GM18873 (cell line): Measurements from ENCODE around the gene RHNO1.
A peak's percentile ranks its signal among the peaks of the same experiment; 100 is the strongest.
"Not testable (repeated sequence)": the region's sequence is repeated elsewhere in the genome, so short reads cannot be mapped to it uniquely, and the experiment has no call there.

Source experiments
- ATAC-seq: cut with Tn5 transposase; IDR thresholded peaks from one replicate; pipeline ENCODE4 v1.9.1; 2021; ENCODE audit warnings: mild to moderate bottlenecking, moderate library complexity, moderate number of reproducible peaks; ENCODE audit not compliant: unreplicated experiment, low FRiP score

RHNO1 gene

GRCh38 chr12:2858334-2858733 lies 18.7 kb upstream of the RHNO1 start:
- no peak for ATAC-seq

DNA sequence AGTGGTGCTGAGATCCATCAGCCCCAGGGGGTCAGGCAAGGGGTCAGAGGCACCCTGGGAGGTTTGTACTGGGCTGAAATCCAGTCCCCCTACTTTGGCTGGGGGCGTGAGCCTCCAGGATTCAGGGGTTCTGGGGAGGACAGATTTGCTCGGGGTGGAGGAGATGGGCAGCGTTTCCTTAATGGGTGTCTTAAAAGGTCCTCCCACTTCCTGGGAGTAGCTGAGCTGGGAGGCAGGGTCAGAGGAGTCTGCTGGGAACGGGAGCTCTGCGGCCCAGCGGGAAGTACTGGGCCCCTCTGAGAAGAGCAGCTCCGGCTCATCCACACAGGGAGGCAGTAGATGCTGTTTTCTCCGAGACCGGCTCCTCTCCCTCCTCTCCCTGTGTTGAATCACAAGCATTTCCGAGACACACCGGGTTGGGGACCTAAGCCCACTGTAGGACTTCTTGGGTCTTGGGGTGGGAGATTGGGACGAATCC lies 18.0 kb upstream of the RHNO1 start:
- ATAC-seq: no peak

DNA sequence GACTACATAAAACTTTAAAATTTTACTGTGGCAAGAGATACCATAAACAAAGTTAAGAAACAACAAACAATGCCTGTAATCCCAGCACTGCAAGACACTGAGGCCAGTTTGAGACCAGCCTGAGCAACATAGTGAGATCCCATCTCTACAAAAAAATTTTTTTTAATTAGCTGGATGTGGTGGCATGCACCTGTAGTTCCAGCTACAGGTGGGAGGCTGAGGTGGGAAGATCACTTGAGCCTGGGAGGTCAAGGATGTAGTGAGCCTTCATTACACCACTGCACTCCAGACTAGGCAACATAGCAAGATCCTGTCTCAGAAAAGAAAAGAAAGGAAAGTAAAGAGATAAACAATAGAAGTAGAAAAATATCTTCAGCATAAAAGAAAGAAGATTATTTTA lies 16.9 kb upstream of the RHNO1 start:
- no peak for ATAC-seq

DNA sequence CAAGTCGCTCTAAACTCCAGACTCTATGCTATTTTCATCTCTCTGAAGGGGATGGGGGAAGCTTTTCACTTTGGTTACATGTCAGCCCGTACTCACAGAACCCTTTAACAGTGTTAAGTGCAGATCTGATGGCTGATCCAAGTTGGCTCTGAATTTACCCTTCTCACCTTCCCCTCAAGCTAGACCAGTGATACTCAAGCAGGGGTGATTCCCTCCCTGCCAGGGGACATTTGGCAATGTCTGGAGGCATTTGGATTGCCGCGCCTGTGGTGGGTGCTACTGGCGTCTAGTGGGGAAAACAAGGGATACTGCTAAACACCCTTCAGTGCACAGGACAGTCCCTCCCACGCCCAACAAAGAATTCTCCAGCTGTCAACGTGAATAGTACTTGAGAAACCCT lies 14.1 kb upstream of the RHNO1 start:
- ATAC-seq: no peak

DNA sequence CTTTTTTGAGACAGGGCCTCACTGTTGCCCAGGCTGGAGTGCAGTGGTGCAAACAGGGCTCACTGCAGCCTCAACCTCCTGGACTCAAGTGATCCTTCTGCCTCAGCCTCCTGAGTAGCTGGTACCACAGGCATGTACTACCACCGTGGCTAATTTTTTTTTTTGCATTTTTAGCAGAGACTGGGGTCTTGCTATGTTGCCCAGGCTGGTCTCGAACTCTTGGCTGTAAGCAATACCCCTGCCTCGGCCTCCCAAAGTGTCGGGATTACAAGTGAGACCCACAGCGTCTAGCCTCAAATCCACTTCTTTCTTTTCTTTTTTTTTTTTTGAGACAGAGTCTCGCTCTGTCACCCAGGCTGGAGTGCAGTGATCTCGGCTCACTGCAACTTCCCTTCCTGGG lies 13.6 kb upstream of the RHNO1 start:
- not testable (repeated sequence) for ATAC-seq

DNA sequence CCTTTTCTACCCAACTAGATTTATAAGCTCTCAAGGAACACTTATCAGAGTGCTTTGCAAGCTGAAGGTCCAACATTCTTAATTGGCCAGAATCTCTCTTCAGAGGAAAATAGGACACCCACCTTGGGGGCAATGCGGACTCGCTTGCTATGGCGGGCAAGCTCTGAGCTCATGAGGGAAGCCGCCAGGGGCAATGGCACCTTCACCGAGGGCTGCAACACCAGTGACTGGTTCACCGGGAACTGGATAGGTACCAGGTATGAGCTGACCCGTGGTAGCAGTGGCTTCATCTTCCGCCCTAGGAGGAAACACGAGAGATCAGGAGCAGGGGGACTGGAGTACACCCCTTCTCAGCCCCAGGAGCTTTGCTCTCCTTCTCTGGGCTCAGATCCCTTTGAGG lies 12.8 kb upstream of the RHNO1 start:
- no peak for ATAC-seq

DNA sequence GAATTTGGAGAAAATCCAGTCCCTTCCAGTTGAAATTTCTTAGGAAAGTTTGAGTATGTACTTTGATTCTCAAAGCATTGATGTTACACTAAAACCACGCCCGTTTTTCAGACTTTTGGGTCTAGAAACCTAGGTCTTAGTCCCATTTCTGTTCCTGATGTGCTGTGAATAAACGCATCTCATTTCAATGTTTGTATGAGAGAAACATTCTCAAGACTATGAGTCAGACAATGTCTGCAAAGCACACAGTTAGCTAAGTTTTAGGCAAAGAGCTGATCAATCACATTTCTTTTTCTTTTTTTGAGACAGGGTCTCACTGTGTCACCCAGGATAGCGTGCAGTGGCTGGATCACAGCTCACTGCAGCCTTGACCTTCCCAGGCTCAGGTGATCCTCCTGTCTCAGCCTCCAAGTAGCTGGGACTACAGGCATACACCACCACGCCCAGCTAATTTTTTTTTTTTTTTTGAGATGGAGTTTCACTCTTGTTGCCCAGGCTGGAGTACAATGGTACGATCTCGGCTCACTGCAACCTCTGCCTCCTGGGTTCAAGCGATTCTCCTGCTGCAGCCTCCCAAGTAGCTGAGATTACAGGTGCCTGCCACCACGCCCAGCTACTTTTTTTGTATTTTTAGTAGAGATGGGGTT lies 7.9 kb upstream of the RHNO1 start:
- not testable (repeated sequence) for ATAC-seq

DNA sequence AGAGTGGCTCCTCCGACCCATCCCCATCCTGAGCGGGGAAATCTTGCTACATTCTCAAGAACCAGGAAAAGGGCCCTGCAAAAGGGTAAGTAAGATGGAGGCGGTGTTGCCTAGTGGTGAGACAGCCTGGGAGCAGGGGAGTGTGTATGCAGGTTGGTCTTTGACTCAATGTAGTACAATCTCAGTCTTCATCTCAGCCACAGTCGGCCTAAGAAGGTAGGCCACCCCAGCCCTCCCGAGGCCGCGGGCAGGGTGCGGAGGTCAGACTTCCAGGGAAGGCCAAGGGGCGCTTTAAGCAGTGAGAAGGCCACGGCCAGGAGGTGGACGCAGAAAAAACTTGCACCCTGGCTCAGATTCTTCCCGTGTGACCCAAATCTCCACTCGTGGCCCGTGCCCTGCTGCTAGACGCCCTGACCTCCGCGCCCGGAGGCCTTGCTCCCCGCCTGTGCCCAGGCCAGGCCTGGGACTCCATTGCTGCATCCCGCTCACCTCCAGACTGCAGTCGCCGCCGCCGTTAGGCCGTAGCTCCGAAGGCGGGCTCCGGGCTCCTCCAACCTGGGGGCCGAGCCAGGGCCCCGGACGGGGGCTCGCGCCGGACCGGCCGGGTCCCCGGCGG lies 484 bp upstream of the RHNO1 start:
- no peak for ATAC-seq

- ATAC-seq: no peak
Measured at GRCh38 chr12:2877953-2878732, 1.1 kb downstream of the RHNO1 start.

DNA sequence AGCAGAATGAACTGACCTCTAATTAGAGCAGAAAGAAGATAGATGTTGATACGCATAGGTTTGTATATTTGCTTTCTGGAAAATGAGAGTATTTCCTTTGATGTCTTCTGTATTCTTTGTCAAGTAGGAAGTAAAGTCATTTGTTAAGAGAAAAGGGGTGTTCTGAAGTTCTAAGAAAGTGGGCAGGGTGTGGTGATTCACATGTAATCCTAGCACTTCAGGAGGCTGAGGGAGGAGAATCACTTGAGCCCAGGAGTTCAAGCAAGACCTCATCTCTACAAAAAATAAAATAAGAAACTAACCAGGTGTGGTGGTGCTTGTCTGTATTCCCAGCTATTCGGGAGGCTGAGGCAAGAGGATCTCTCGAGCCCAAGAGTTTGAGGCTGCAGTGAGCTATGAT lies 2.8 kb downstream of the RHNO1 start:
- no peak for ATAC-seq

- ATAC-seq: no peak
Measured at GRCh38 chr12:2884810-2885209, 7.8 kb downstream of the RHNO1 start.

GRCh38 chr12:2886768-2887450 lies 9.9 kb downstream of the RHNO1 start:
- no peak for ATAC-seq

GRCh38 chr12:2890001-2890387 lies 13.0 kb downstream of the RHNO1 start:
- ATAC-seq: no peak

GRCh38 chr12:2890388-2891239 lies 13.6 kb downstream of the RHNO1 start, which contains the start of gene TULP3:
TULP3 (plus strand) TSS chr12:2890891; CDS start chr12:2890948, 57 bp downstream.
- ATAC-seq: peak; percentile 97

DNA sequence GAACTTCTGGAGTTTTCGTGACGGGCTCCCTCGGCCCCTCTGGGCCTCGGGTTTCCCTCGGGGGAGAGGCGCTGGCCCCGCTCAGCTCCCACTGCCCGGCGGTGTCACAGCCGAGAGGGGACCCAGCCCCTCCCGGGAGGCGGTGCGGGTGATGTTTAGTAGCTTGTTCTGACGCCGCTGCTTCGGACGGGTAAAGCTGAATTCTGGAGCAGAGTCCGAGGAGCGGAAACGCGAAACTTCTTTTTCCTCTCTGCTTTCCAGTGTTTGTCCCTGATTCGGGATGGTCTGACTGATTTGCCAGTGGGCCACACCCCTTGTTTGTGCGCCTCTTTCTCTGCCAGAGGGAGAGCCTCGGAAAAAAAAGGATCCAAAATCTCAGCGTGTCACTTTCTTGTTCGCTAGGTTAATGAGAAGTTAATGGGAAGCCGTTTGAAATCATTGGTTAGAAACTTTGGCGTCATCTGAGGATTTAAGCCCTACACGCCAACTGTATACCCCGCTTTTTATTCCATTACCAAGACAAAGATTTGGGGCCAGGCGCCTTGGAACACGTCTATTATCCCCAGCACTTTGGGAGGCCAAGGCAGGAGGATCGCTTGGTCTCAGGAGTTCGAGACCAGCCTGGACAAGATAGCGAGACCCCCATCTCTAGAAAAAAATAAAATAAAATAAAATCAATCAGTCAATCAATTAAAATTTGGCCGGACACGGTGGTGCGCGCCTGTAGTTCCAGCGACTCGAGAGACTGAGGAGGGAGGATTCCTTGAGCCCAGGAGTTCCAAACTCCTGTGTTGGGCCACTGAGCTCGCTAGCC lies 14.4 kb downstream of the RHNO1 start:
- no peak for ATAC-seq

DNA sequence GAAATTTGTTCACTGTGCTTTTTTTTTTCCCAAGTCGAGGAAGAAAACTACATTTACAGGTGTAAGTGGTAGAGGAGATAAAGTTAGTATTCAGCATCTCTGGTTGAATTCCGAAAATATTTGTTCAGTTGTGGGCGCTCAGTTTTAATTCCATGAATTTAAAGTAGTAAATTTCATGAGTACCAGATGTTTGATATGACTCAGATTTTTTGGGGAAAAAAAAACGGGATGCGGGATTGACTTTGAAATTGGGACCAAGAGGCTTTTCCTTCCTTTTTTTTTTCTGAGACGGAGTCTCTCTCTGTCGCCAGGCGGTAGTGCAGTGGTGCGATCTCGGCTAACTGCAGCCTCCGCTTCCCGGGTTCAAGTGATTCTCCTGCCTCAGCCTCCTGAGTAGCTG lies 15.2 kb downstream of the RHNO1 start:
- ATAC-seq: no peak

- ATAC-seq: no peak
Measured at GRCh38 chr12:2893007-2893406, 16.0 kb downstream of the RHNO1 start.

GRCh38 chr12:2895051-2895451 lies 18.0 kb downstream of the RHNO1 start:
- no peak for ATAC-seq

- no peak for ATAC-seq
Measured at GRCh38 chr12:2895511-2895910, 18.5 kb downstream of the RHNO1 start.
